Neural crest cell (in vitro differentiated cells): ENCODE measurements around the gene DKK2. TPM values are rescaled to one million over a fixed set of nuclear protein-coding genes. Genes with fewer than 3 reads are reported as not detected.

ENCODE experiments used
- DNase-seq: peaks from one replicate; pipeline ENCODE4 v3.0.0; 2021; ENCODE audit warnings: low read depth, mixed read lengths, low spot score
- H3K27ac Mint-ChIP-seq: one replicate; pipeline ENCODE4 v1.8.0; 2021; ENCODE audit warnings: mild to moderate bottlenecking, mixed read lengths; ENCODE audit not compliant: unreplicated experiment
- H3K27me3 Mint-ChIP-seq: 2 replicates; pipeline ENCODE4 v1.8.0; 2021; ENCODE audit warnings: low read depth, mild to moderate bottlenecking, mixed read lengths
- H3K36me3 Mint-ChIP-seq: 2 replicates; pipeline ENCODE4 v1.8.0; 2021; ENCODE audit warnings: low read depth, mild to moderate bottlenecking, mixed read lengths
- H3K4me1 Mint-ChIP-seq: 2 replicates; pipeline ENCODE4 v1.8.0; 2021; ENCODE audit warnings: mixed read lengths
- H3K4me3 Mint-ChIP-seq: one replicate; pipeline ENCODE4 v1.8.0; 2021; ENCODE audit warnings: mild to moderate bottlenecking, mixed read lengths
- H3K9me3 Mint-ChIP-seq: 2 replicates; pipeline ENCODE4 v1.8.0; 2021; ENCODE audit warnings: mixed read lengths
- total RNA-seq: library from RNA; stranded (reverse); gene quantifications from 2 replicates; pipeline ENCODE4 v1.2.1, GENCODE V29; 2021
- TF ChIP-seq, protein P1 (sequence below): fragments of 200-600 bp; sonication (generic); conservative IDR thresholded peaks from 2 replicates; pipeline ENCODE4 v1.5.0; 2021; ENCODE audit warnings: antibody characterized with exemption, mild to moderate bottlenecking

DKK2 gene
- total RNA-seq, 1 donor from 2014 or later, result not detected

DNA sequence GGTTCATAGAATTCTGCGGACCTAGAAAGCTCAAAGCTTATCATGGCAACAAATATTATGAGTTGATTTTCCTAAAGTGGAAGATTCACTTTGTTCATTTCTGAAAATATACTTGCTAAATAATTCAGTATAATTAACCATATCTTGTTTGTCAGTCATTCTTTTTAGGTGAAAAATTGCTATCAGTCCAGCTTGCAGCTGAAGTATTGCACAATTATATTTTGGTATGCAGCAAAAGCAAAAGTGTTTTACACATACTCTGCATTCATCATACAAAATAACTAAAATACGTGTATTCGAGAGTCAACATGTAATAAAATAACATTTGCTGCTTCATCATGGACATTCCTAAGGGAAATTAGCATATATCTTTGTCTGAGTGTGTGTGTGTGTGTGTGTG lies 24.8 kb downstream of the DKK2 start:
- H3K4me3 Mint-ChIP-seq, result no peak overlapping the region
- no peak overlapping the region for H3K27ac Mint-ChIP-seq
- no peak for DNase-seq
- TF ChIP-seq, protein P1, sequence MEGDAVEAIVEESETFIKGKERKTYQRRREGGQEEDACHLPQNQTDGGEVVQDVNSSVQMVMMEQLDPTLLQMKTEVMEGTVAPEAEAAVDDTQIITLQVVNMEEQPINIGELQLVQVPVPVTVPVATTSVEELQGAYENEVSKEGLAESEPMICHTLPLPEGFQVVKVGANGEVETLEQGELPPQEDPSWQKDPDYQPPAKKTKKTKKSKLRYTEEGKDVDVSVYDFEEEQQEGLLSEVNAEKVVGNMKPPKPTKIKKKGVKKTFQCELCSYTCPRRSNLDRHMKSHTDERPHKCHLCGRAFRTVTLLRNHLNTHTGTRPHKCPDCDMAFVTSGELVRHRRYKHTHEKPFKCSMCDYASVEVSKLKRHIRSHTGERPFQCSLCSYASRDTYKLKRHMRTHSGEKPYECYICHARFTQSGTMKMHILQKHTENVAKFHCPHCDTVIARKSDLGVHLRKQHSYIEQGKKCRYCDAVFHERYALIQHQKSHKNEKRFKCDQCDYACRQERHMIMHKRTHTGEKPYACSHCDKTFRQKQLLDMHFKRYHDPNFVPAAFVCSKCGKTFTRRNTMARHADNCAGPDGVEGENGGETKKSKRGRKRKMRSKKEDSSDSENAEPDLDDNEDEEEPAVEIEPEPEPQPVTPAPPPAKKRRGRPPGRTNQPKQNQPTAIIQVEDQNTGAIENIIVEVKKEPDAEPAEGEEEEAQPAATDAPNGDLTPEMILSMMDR, result no peak
- H3K4me1 Mint-ChIP-seq, result no peaks in the 10 kb centered on the region
- no peaks in the 10 kb centered on the region for H3K27me3 Mint-ChIP-seq
- no peaks in the 10 kb centered on the region for H3K36me3 Mint-ChIP-seq
- H3K9me3 Mint-ChIP-seq, result no peaks in the 10 kb centered on the region

DNA sequence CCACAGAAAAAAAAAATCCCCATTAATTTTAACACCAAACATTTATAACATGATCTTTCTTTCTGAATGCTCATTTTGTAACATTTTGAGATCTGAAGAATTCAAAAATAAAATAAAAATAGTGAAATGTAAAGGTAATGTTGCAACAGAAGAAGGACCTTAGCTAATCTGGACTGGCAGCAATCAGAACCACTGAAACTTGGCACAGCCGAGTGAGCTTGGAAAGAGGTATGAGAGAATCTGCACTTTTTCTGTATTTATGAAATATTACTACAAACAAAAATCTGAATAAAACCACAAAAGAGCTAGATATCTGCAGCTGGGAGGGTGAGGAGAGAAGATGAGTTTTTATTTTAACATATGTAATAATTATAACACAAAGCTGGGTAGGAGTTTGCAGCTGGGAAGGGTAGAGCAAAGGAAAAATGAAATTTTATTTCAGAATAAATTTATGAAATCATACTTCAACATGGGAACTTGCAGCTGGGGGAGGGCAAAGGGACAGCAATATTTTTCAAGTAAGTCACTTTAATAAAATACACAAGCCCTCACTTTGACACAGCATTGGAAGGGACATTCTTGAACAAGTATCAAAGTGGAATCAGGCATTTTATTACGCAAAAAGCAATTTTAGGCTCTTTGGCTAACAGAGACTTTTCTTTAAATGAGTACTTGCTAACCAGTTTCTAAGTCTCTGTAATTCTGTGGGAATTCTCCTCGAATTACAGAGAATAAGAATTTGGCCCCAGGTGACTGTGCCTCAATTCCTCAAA lies 26.7 kb downstream of the DKK2 start:
- Mint-ChIP-seq H3K27ac (no peak overlapping the region), H3K27me3 (no peaks in the 10 kb centered on the region), H3K36me3 (no peaks in the 10 kb centered on the region), H3K4me1 (no peaks in the 10 kb centered on the region), H3K4me3 (no peak overlapping the region), H3K9me3 (peaks cover 2% of the 10 kb centered on the region)
- TF ChIP-seq, protein P1, result no peak
- no peak for DNase-seq

DNA sequence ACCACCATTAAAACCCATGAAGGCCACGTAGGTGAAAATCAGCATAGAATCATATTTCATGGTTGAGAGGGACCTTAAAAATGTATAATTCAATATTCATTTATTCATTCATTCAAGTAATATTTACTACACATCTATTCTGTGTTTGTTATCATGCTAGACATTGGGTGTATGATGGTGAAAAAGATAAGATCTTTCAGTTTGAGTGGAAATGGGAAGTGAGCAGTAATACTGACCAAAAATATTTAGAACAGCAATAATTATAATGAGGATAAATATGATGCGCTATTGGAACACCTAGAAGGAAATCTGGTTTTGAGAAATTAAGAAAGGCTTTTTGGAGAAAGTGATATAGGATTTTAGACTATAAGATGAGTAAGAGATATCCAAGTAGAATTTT lies 28.0 kb downstream of the DKK2 start:
- no peak overlapping the region for H3K27ac Mint-ChIP-seq
- no peaks in the 10 kb centered on the region for H3K4me1 Mint-ChIP-seq
- TF ChIP-seq, protein P1, result no peak
- H3K9me3 Mint-ChIP-seq, result peaks cover 2% of the 10 kb centered on the region
- H3K4me3 Mint-ChIP-seq, result no peak overlapping the region
- no peaks in the 10 kb centered on the region for H3K27me3 Mint-ChIP-seq
- no peaks in the 10 kb centered on the region for H3K36me3 Mint-ChIP-seq
- DNase-seq, result no peak

DNA sequence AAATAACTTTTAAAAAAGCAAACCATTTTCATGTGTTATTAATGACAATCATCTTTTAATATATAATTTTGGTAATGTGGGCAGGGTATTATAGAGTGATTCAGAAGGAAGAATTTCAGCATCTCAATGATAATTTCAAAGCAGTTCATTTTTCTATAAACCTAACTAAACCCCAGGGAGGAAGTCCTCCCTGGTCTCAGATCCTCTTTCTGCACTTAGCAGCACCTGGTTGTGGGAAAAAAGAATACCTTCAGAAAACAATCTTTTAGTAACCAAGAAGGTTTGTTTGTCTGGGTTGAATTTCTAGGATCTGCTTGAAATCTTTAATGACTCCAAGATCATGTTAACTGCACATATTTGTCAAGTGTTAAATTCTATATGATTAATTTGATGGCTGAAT lies 29.9 kb downstream of the DKK2 start:
- Mint-ChIP-seq H3K27ac (no peak overlapping the region), H3K36me3 (no peaks in the 10 kb centered on the region), H3K27me3 (no peaks in the 10 kb centered on the region), H3K4me1 (no peaks in the 10 kb centered on the region), H3K9me3 (peaks cover 2% of the 10 kb centered on the region), H3K4me3 (no peak overlapping the region)
- no peak for DNase-seq
- TF ChIP-seq, protein P1, result no peak

DNA sequence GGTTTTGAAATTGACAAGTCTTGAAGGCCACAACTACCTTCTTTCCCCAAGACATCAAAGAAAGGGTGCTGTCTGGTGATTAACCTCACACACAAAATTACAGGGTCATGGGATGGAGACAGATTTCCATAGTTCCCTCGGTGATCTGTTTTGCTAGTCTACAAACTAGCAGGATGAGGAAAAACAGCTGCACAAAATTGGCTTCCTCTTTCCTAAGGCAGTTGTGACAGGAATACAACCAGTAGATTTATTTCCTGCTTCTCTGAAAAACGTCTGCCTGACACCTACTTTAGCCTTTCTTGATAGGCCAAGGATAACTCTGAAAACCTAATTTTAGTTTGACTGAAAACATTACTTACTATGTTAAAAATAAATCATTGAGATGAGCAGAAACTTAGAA lies 39.6 kb downstream of the DKK2 start:
- Mint-ChIP-seq H3K27me3 (peaks cover 2% of the 10 kb centered on the region), H3K4me1 (no peaks in the 10 kb centered on the region), H3K9me3 (no peaks in the 10 kb centered on the region), H3K4me3 (no peak overlapping the region), H3K36me3 (no peaks in the 10 kb centered on the region), H3K27ac (no peak overlapping the region)
- DNase-seq, result no peak
- TF ChIP-seq, protein P1, result no peak
